ENCODE data around the gene BMP8B.
"Not testable (repeated sequence)": the region's sequence is repeated elsewhere in the genome, so short reads cannot be mapped to it uniquely, and the experiment has no call there.

Gene BMP8B

DNA sequence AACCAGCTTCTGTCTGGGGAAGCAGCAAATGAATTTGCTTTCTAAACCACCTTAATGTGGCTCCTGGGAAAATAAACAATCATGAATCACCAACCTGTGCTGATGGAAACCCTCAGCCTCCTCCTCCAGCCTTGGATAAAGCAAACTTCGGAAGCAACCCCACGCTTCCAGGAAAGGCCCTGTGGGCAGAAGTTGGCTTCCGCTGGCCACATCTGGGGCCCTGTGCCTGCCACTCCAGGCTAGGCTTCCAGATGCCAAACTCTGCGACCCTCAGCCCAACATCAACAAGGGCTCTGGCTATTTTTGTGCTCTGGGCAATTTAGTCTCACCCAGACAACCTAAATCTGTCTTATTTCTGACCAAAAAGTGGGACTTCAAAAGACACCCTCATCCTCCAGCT lies 11.4 kb downstream of the BMP8B start:
- DNase-seq: no peak

DNA sequence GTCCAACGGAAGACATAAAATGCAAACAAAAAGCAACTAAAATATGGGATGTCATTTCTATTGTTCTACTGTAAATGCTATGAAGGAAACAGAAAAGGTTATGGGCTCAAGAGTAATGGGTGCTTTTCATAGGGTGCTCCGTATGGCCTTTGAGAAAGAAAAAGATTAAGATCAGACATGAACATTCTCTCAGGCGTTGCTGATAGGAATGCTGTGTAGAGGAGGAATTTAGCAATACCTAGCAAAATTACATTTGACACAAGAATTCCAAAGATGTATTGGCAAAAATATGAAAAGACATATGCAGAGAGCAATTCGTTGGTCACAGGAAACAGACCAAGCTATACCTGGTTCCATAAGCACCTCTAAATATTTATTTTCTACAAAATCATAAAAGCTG lies 11.8 kb downstream of the BMP8B start:
- DNase-seq: no peak

DNA sequence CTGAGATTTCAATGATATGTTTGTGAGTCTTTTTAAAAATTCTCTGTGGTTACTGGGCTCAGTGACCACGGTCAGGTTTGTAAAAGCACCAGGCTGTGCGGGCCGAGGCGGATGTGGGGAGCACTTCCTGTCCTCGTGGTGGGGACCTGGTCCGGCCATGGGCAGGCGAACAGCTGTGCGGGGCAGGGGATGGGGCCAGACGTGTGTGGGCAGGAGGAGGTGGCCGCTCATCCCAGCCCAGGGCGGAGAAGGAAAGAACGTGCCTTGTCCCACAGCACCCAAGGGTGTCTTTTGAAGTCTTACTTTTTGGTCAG lies 12.3 kb downstream of the BMP8B start:
- no peak for DNase-seq

DNA sequence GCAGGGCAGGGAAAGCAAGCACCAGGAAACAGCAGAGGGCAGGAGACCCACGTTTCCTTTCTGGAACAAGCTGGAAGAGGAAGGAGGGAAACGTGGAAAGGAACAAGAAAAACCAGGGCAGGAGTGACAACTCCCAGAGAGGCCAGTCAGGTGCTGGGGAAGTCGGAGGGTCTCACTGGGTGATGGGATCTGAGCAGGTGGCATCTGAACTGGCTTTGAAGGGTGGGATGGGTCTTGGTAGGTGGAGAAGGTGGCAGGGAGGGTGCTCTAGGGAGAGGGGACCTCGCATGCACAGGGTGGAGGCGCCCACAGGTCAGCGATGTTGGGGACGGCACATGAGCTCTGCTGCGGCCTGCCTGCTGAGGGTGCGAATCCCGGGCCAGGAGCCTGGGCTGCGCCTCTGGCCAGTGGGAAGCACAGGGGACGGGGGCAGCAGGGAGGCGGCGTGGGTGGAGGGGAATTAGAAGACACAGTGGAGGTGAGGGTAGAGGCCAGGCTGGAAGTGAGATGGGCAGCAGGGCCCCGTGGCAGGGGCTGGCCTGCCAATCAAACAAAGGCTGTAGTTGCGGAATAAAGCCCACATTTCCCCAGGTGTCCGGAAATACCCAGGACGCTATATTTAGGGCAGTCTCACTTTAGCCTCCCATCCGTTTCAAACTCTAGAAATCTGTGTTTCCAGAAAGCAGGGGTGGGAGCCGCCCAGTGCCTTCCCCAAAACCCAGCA lies 12.8 kb downstream of the BMP8B start:
- not testable (repeated sequence) for DNase-seq

DNA sequence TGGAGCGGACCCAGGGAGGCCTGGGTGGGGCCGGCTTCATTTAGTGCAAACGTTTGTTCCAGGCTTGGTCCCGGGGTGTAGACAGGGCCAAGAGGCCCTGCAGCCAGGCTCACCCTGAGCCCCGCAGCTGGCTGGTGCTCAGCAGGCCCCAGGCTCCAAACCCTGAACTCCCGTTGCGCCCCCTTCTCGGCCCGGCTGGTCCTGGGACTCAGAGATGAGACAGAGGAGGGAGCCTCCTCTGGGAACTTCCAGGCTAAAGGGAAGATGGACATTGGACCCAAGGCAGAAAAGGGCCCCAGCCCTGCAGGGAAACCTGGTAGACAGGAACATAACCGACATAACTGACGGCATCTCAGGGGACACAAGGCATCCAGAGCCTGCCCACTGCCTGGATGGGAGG lies 13.5 kb downstream of the BMP8B start:
- not testable (repeated sequence) for DNase-seq

DNA sequence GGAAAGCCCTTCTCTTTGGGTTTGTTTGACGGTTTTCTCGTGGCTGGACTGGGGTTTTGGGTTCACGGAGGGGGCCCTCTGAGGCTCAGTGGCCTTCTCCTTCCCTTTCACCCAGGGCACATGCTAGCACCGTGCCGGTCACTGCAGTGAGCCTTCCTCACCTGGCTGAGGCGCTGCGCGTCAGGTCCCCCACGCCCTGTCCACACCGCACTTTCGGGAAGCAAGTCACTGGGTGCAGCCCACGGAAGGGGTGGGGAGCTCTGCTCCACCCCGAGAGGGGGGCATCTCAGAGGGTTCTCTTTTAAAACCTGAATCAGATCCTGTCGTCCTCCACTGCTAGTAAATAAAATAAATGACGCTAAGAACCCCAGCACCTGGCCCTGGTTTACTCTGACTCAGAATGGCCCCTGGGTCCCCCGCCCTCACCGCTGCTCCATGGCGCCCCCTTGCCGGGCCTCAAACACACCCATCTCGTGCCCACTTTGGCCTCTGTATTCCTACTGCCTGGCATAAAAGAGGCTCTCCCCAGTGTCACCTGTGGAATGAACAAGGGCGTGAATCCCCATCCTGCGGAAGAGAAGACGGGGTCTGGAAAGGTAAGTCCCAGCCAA lies 15.2 kb downstream of the BMP8B start:
- DNase-seq: not testable (repeated sequence)

DNA sequence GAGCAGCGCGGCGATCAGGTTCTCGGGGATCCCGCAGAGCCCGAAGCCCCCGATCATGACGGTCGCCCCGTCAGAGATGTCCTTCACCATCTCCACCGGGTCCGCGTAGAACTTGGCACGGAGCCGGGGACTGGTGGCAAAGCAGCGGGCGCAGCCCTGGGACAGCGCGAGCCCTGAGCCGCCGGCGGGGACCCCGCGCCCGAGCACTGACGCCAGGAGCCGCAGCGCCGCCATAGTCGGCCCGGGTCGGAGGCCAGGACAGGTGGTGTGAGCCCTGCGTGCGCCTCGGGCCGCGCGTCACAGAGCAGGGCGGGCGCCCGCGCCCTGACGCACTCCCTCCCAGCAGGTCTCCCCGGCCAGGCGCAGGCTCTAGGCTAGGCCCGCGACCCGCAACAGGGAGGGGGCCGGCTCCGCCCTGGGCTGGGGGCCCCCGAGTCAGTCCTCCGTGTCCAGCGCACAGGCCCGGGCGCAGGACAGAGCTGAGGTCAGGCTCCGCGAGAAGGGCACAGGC lies 17.6 kb downstream of the BMP8B start, which contains the start of gene OXCT2:
Gene OXCT2 (minus strand): TSS at position 327 of the 511 bp plus-strand sequence. CDS start 93 bp downstream, at position 234.
- DNase-seq: not testable (repeated sequence)

DNA sequence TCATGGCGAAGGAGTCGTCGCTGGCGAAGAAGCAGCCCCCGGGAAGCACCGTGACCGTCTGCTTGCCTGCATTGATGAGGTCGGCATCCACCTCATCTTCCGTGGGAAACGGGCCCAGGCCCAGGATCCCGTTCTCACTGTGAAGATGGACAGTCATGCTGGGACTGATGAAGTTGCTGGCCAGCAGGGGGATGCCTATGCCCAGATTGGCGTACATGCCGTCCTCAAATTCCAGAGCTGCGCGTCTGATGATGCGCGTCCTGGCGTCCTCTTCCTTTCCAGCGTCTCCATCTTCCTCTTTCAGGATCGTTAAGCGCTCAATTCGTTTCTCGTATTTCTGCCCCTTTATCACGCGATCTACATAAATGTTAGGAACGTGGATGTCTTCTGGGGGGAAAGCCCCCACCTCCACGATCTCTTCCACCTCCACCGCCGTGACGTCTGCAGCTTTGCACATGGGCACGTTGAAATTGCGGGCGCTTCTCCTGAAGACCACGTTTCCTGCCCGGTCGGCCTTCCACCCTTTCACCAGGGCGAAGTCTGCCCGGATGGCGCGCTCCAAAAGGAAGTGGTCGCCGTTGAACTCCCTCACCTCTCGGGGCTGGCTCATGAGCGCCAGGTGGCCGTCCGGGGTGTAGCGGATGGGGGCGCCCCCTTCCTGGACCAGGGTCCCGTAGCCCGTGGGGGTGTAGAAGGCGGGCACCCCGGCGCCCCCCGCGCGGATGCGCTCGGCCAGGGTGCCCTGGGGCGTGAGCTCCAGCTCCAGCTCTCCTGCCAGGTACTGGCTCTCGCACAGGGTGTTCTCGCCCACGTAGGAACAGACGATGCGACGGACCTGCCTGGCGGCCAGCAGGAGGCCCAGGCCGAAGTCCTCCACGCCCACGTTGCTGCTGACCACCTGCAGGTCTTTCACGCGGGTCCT lies 18.3 kb downstream of the BMP8B start:
- not testable (repeated sequence) for DNase-seq

DNA sequence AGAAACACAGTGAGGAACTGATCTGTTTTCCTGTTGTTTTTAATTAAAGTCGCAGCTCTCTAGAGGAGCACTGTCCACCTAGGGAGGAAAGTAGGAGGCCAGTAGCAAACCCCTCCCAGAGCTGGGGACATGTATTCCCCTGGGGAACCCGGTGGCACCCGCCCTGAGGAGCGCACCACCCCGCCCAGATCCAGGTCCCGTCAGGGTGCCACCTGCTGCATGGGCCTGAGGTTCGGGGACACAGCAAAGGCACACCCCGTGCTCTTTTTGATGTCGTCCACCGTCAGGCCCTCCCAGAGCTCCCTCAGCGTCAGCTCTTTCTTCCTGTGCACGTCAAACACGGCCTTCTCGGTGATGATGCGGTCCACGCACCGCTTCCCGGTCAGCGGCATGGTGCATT lies 19.2 kb downstream of the BMP8B start:
- DNase-seq: not testable (repeated sequence)

DNA sequence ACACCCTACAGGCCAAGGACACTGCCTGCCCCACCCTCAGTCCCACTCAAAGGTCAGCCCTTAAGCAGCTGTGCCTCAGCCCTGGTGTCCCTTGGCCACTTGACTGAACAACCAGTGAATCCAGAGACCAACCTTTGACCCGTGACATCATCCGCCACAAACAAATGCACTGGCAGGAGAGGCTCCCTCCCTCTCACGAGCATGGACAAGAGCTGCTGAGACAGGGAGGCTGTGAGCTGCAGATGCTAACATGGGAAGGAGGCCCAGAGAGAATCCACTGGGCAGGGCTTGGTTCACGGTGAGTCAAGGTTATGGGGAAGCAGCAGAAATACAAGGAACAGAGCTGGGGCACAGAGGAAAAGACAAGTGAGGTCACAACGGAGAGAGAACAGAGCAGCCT lies 22.2 kb downstream of the BMP8B start:
- not testable (repeated sequence) for DNase-seq

DNA sequence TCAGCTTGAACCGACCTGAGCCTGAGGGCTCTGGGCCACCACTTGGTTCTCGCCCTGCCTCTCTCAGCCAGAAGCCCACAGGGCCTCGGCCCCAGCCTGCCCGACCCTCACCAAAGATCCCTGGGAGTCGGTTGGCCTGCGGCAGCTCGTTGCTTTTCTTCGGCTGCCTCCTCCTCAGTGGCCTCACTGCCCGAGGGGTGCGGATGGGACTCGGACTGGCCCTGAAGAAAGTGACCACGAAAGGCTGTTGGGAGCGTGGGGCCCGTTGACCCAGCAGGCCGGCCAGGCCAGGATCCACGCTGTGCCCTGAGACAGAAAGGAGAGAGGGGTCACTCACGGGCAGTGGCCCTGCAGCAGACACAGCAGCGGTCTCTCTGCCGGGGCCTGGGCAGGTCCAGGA lies 24.2 kb downstream of the BMP8B start:
- DNase-seq: not testable (repeated sequence)

DNA sequence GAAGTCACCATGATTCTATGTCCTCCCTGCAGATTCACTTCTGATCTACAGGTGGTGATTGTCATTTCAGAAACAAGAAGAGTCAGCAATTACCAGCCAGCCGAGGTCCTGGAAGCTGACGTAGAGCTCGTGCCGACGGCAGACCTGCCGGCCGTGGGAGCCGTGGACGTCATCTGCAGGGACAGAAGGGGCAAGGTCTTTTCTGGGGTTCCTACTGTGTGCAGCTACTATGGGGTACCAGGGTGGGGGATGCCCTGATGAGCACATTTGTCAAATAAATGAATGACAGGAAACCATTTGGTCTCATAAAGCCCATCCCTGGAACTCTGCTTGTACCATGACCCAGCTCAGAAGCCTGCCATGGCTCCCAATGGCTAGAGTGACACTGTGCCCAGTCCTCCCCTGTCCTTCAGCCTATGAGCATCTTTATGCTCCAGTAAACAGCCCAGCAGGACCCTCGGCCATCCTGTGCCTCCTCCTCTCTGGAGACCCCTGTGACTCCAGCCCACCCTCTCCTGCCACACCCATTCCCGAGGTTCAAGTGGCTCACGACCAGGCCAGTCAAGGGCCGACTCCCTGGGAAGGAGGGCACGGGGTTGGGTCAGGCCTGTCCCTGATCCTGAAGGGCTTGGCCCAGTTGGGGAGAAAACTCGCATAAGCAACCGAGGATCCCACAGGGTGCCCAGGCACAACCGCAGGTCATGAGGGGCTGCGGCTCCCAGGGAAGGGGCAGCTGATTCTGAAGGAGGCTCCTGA lies 24.9 kb downstream of the BMP8B start:
- DNase-seq: not testable (repeated sequence)

DNA sequence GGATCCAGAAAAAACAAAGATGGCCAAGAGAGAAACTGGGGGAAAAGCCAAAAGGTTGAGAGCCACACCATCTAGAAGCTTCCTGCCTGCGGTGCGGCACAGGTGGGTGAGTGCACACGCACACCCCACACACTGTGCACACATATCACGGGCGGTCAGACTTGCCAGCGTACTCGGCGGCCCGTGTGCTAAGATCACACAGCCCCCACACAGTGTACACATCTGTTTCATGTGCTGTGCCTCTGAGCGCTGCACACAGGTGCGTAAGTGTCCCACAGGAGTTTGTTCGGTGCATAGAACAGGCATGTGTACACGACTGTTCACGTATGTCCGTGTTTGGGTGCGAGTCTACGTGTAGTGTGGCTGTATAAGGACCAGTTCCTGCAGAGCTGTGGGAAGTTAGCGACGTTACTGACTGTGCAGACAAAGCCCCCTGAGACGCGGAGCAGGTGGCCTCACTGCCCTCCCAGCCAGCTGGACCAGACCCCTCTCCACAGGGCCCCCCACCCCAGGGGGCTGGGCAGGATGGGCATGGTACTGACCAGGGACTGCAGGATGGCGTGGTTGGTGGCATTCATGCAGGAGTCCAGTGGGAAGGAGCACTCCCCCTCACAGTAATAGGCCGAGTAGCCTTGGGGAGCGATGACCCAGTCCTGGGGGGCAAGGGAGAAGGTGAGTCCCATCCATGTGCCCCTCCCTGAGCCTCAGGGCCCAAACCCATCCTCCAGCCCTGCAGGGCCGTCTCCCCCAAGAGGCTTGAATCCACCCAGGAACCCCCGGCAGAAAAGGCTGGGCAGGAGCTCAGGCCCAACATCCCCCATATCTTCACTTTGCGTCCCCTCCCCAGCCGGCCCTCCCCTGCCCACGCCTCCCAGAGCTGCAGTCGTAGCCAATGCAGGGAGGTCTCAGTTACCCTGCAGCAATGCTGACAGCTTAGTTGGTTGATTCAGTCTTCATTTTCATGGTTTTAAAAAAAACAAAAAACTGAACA lies 25.8 kb downstream of the BMP8B start:
- DNase-seq: no peak

DNA sequence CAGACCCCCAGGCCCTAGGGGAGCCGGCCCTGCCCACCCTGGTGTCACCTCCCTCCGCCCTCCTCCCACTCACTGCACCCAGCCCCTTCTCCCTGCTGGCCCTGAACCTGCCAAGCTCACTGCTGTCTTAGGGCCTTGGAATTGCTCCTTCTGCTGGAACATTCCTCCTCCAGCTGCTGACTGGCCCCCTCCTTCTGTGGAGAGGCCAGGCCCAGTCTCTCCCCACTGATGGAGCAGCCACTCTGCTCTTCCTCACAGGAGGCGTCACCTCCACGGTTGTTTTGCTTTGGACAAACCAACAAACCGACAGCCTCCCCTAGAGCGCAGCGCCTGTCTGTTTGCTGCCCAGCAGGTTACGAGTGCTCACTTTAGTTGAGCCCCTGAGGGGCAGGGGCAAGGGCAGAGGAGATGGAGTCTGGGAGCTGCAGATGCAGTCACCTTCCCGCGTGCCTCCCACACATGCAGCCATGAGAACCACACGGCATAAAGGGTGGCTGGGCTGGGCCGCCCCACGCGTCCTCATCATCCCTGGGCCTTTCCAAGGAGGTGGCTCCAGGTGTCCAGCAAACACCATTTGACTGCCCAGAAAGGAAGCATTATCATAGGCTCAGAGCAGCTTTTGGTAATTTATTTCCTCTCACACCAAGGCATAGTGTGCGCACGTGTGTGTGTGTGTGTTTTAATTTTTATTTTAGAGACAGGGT lies 27.0 kb downstream of the BMP8B start:
- DNase-seq: no peak

DNA sequence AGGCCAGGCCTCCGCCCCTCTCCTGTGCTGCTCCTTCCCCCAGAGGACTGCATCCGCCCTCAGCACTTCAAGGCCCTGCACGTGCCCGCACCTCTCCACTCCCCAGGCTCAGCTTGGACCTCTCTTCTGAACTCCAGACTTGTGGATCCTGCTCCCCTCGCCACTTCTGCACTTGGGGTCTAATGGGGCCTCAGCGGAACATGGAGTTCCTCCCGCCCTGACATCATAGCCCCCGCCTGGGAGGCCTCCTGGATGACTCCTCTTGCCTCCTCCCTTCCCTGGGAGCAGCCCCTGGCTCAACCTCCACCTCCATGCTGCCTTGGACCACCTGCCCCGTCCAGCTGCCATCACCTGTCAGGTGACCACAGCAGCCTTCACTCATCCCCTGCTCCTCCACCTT lies 27.6 kb downstream of the BMP8B start:
- no peak for DNase-seq

DNA sequence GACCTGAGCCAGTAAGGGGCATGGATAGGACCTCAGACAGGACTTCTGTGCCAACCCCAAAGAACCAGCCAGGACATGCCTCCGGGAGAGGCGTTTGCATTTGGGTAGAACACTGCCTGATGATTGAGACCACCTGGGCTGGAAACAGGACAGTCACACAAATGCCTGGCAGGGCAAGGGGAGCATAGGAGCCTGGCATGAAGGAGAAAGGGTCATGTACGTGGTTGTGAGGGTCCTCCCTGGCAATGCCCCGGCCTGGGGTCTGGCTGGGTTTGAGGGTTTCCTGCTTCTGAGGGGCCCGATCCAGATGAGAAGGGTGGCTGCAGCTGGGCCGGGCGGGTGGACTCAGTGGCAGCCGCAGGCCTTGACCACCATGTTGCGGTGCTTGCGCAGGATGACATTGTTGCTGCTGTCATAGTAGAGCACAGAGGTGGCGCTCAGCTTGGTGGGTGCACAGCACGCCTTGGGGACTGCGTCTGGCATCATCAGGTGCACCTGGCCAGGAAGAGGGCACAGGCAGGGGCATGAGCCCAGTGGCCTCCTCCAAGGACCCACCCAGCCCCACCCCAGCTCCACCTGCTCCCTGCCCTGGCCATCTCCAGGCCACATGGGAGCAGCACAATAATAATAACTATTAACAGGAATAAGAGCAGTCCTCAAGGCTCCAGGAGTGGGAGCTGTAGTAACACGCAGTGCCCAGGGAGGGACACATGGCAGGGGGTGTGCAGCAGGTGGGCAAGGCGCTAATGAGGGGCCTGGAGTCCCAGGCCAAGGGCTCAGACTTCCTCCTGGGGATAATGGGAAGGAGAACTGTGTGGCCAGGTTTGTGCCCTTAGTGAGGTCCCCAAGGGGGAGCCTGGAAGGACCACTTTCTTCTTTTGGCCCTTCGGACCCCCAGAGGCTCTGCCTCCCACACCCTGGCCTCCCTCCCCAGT lies 28.3 kb downstream of the BMP8B start:
- DNase-seq: no peak

DNA sequence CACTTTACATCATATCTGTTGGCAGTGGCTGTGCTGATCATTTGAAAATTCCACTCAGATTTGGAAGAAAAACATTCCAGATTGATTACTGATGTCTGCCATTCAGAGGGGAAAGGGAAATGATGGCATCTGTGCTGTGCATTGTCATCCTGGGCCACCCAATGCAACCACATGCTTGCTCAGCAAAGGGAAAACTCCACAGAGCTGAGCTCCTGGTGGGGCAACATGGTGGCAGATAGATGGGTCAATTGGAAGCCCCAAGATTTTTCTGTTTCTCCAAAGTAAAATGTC lies 29.3 kb downstream of the BMP8B start:
- DNase-seq: no peak

DNA sequence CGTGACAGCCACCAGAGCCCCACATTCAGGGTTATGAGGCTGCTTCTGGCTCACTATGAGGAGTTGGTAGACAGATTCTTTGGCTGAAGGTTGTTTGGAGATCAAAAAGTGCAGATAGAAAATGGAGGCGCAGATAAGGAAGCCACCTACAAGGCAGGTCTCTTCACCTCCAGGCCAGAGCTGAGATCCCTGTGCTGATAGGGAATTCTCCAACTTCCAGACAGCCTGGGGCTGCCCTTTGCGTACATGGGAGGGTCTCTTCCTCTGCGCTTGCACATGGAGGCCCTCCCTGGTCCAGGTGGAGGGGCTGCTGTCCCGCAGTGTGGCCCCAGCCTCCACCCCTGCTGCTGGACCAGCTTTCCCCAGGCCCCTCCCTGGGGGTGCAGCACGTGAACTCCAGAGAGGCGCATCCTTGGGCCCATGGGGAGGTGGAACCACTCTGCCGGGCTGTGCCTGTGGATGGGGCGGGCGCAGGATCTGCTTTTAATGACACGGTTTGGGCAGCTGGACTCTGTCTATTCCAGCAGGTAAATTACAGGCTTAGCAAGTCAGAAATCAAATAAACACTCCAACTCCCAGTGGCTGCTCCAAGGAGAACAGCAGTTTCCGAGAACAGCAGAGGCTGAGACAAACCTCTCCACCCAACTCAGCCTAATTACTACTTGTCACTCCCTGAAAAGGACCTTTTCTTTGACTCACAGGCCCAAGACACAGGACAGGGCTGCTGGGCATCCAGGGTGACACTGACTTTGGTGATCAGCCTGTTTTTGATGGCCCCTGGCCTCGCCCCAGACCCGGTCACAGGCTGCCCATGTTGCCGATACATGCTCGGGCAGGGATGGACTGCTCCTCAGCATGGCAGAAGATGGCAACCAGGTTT lies 29.9 kb downstream of the BMP8B start:
- no peak for DNase-seq

DNA sequence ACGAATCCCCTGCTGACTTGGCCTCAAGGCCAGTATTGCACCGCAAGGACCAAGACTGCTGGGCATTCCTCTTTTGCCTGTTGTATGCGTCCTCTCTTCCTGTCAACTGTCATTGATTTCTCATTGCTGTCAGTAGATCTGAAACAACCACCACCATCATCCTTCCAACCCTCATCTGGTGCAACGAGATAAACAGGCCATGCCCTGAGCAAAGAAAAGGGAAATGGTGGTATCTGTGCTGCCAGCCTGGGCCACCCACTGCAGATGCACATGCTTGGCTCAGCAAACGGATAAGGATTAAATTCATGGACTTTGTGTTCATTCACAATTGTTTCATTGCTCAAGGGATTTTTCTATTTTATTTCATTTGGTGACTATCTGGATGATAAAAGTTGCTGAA lies 31.2 kb downstream of the BMP8B start:
- no peak for DNase-seq

Measured in T1000 (cell line).